GM10847 (cell line): ENCODE results near the gene USP17L13.
"Not testable (repeated sequence)": the region's sequence is repeated elsewhere in the genome, so short reads cannot be mapped to it uniquely, and the experiment has no call there.

Experiments used
- POLR2A ChIP-seq: IDR thresholded peaks from 2 replicates; pipeline ENCODE4 v1.6.1; 2011; ENCODE audit not compliant: insufficient read length; ENCODE audit errors: extremely low read depth

USP17L13 gene

GRCh38 chr4:9224596-9224995, at the start of gene USP17L13:
TSS of gene USP17L13 (plus strand) at chr4:9224896. CDS start at chr4:9224896, 0 bp downstream.
- TF ChIP-seq POLR2A = not testable (repeated sequence)

- not testable (repeated sequence) for TF ChIP-seq POLR2A
Observed at GRCh38 chr4:9210357-9210756, 14.3 kb upstream of the USP17L13 start, which contains the start of gene USP17L10. TSS of gene USP17L10 (plus strand) at chr4:9210657. CDS start at chr4:9210657, 0 bp downstream.

- TF ChIP-seq POLR2A = not testable (repeated sequence)
Observed at GRCh38 chr4:9215105-9215504, 9.6 kb upstream of the USP17L13 start, which contains the start of gene USP17L11. TSS of gene USP17L11 (plus strand) at chr4:9215405. CDS start at chr4:9215405, 0 bp downstream.

- TF ChIP-seq POLR2A = not testable (repeated sequence)
Observed at GRCh38 chr4:9219852-9220251, 4.8 kb upstream of the USP17L13 start, which contains the start of gene USP17L12. TSS of gene USP17L12 (plus strand) at chr4:9220152. CDS start at chr4:9220152, 0 bp downstream.

GRCh38 chr4:9234085-9234484, 9.4 kb downstream of the USP17L13 start, which contains the start of gene USP17L15:
TSS of gene USP17L15 (plus strand) at chr4:9234385. CDS start at chr4:9234385, 0 bp downstream.
- TF ChIP-seq POLR2A = not testable (repeated sequence)

- not testable (repeated sequence) for TF ChIP-seq POLR2A
Observed at GRCh38 chr4:9243579-9243978, 18.9 kb downstream of the USP17L13 start, which contains the start of gene USP17L17. TSS of gene USP17L17 (plus strand) at chr4:9243879. CDS start at chr4:9243879, 0 bp downstream.

GRCh38 chr4:9247953-9248680, 23.4 kb downstream of the USP17L13 start, which contains the start of gene USP17L18:
TSS of gene USP17L18 (plus strand) at chr4:9248630. CDS start at chr4:9248630, 0 bp downstream.
- TF ChIP-seq POLR2A = not testable (repeated sequence)

GRCh38 chr4:9253078-9253477, 28.4 kb downstream of the USP17L13 start, which contains the start of gene USP17L19:
TSS of gene USP17L19 (plus strand) at chr4:9253378. CDS start at chr4:9253378, 0 bp downstream.
- not testable (repeated sequence) for TF ChIP-seq POLR2A

DNA sequence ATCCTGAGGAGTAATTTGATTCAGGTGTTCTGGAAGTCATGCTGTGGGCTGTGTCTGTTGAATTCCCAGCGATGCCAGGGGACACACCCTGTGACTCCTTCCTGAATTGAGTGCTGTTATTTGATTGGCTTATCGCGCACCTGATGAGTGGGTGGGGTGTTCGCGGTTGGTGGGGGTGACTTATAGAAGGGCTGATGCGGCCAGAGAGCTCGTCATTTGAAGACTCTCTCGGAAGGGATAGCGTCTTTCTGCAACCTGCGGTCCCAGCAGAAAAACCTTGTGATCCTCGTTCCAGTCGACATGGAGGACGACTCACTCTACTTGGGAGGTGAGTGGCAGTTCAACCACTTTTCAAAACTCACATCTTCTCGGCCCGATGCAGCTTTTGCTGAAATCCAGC, 33.1 kb downstream of the USP17L13 start, which contains the start of gene USP17L20:
Gene USP17L20 (plus strand): TSS at position 301 of the 400 bp plus-strand sequence. CDS start 0 bp downstream, at position 301.
- TF ChIP-seq POLR2A = not testable (repeated sequence)

GRCh38 chr4:9262572-9262971, 37.9 kb downstream of the USP17L13 start, which contains the start of gene USP17L21:
TSS of gene USP17L21 (plus strand) at chr4:9262872. CDS start at chr4:9262872, 0 bp downstream.
- TF ChIP-seq POLR2A = not testable (repeated sequence)

DNA sequence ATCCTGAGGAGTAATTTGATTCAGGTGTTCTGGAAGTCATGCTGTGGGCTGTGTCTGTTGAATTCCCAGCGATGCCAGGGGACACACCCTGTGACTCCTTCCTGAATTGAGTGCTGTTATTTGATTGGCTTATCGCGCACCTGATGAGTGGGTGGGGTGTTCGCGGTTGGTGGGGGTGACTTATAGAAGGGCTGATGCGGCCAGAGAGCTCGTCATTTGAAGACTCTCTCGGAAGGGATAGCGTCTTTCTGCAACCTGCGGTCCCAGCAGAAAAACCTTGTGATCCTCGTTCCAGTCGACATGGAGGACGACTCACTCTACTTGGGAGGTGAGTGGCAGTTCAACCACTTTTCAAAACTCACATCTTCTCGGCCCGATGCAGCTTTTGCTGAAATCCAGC, 42.6 kb downstream of the USP17L13 start, which contains the start of gene USP17L22:
Gene USP17L22 (plus strand): TSS at position 301 of the 400 bp plus-strand sequence. CDS start 0 bp downstream, at position 301.
- not testable (repeated sequence) for TF ChIP-seq POLR2A
